OCI-LY7 (cell line): Measurements from ENCODE around the gene CCHCR1. TPM values are rescaled to one million over a fixed set of nuclear protein-coding genes. Genes with fewer than 3 reads are reported as not detected.

Source experiments
- BruUV-seq: library from RNA; stranded (reverse); fragments of 400-500 nt; replicated peaks from 2 replicates; lab custom pipeline; 2021; lab: Mats Ljungman, UMichigan
- CTCF ChIA-PET: fragments of 300-600 bp; sonication (Branson Sonifier 250); formaldehyde crosslinking; loops from one replicate; lab custom pipeline; 2022; ENCODE audit warnings: antibody characterized with exemption; ENCODE audit not compliant: unreplicated experiment; lab: Charles Lee
- POLR2A ChIA-PET: fragments of 300-600 bp; sonication (Branson Sonifier 250); formaldehyde crosslinking; loops from one replicate; lab custom pipeline; 2022; ENCODE audit warnings: antibody characterized with exemption; lab: Charles Lee
- DNase-seq: peaks from one replicate; pipeline ENCODE4 v3.0.0-alpha.2; 2015; ENCODE audit warnings: low spot score
- H2AFZ ChIP-seq: fragments of 200-600 bp; sonication (generic), shearing (Covaris generic); 2 replicates; pipeline ENCODE4 v1.6.1; 2014; ENCODE audit warnings: mild to moderate bottlenecking, antibody characterized with exemption, low read length, moderate library complexity
- H3K27ac ChIP-seq: fragments of 200-600 bp; sonication (generic); 2 replicates; pipeline ENCODE4 v1.5.1; 2014; ENCODE audit warnings: mixed run types, low read depth, mild to moderate bottlenecking, moderate library complexity, low read length, inconsistent platforms; ENCODE audit not compliant: poor library complexity, severe bottlenecking
- H3K36me3 ChIP-seq: fragments of 200-600 bp; sonication (generic); 2 replicates; pipeline ENCODE4 v1.6.1; 2014; ENCODE audit warnings: mild to moderate bottlenecking, antibody characterized with exemption, low read length, moderate library complexity, mixed read lengths; ENCODE audit not compliant: insufficient read depth
- H3K4me1 ChIP-seq: fragments of 200-600 bp; sonication (generic); 2 replicates; pipeline ENCODE4 v1.5.1; 2014; ENCODE audit warnings: mild to moderate bottlenecking, low read length; ENCODE audit not compliant: insufficient read depth, poor library complexity, severe bottlenecking
- H3K4me2 ChIP-seq: fragments of 200-600 bp; sonication (generic); 2 replicates; pipeline ENCODE4 v1.6.1; 2014; ENCODE audit warnings: mild to moderate bottlenecking, low read length
- H3K4me3 ChIP-seq: fragments of 200-600 bp; sonication (generic); 2 replicates; pipeline ENCODE4 v1.5.1; 2014; ENCODE audit warnings: mild to moderate bottlenecking, low read depth, low read length; ENCODE audit not compliant: poor library complexity, severe bottlenecking
- H3K79me2 ChIP-seq: fragments of 200-600 bp; sonication (generic); 2 replicates; pipeline ENCODE4 v1.6.1; 2016; ENCODE audit warnings: low read depth, mild to moderate bottlenecking, low read length, moderate library complexity, mixed read lengths; ENCODE audit not compliant: insufficient read depth
- H3K9me2 ChIP-seq: fragments of 200-600 bp; sonication (generic); 2 replicates; pipeline ENCODE4 v1.6.1; 2016; ENCODE audit warnings: mild to moderate bottlenecking, low read length, mixed read lengths; ENCODE audit not compliant: insufficient read depth
- H3K9me3 ChIP-seq: fragments of 200-600 bp; sonication (generic); 2 replicates; pipeline ENCODE4 v1.6.1; 2014; ENCODE audit warnings: mild to moderate bottlenecking, mixed run types, low read length, mixed read lengths
- H4K20me1 ChIP-seq: fragments of 200-600 bp; sonication (generic); 2 replicates; pipeline ENCODE4 v1.6.1; 2014; ENCODE audit warnings: mild to moderate bottlenecking, antibody characterized with exemption, low read length, moderate library complexity, mixed read lengths; ENCODE audit not compliant: insufficient read depth
- CTCF ChIP-seq: fragments of 200-600 bp; sonication (generic); conservative IDR thresholded peaks from 2 replicates; pipeline ENCODE4 v1.5.1; 2014; ENCODE audit warnings: mild to moderate bottlenecking, antibody characterized with exemption, low read length, moderate library complexity, mixed read lengths
- EZH2phosphoT487 ChIP-seq: fragments of 200-600 bp; sonication (generic); IDR thresholded peaks from 2 replicates; pipeline ENCODE4 v1.6.1; 2018; ENCODE audit warnings: low read depth, borderline replicate concordance, mild to moderate bottlenecking, mixed run types, antibody characterized with exemption, low read length, moderate library complexity, mixed read lengths
- intact Hi-C: fragments of 100-400 bp; cut with micrococcal nuclease; formaldehyde crosslinking; loops from one replicate; pipeline ENCODE4 v1.10.0; 2022; ENCODE audit not compliant: unreplicated experiment
- total RNA-seq, 2 experiments: library from RNA; depleted of rRNA in 1 of 2; stranded (reverse); fragments of >200 nt in 1 of 2; shearing (Covaris generic) in 1 of 2; gene quantifications; 2 replicates each; pipeline ENCODE4 v1.2.3, GENCODE V29; 2014 to 2022

The CCHCR1 gene
- total RNA-seq, 2 experiments from 2014 or later: 23.9 to 33.0 TPM

DNA sequence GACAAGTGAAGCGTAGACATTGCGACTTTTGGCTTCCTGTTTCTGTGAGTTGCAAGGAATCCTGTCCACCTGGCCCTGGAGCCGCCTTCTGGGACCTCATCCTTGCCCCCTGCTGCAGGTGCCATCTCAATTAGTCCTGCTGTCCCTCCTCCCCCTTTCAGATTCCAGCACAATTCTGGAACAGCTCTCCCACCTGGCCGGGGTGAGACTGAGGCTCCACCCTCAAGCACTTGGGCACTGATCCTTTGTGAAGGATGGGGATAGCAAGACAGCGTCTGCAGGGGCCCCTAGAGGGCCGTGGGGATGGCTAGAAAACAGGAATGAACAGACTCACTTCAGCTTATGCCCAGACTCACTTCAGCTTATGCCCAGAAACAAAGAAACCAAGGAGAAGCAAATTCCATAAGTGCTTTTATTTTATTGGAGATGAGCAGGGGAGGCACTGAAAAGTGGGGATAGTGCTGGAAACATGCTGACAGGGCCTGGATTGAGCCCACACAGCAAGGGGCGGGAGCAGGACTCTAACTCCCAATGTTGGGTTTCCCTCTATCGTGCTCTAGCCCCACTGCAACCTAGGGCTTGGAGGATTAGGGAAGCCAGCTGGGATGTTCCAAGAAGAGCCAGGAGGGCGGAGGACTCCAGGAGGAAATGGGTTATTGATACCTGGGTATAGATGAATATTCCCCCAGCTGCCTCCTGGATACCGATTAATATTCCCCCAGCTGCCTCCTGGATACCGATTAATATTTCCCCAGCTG, 46.6 kb downstream of the CCHCR1 start:
- no peaks in the 10 kb centered on the region for H4K20me1 ChIP-seq
- no peaks in the 10 kb centered on the region for H3K9me3 ChIP-seq
- ChIA-PET POLR2A (no interaction called here), CTCF (no interaction called here)
- TF ChIP-seq CTCF: no peak
- no peak for TF ChIP-seq EZH2phosphoT487
- BruUV-seq: no TSS peak
- H3K4me3 ChIP-seq: no peak overlapping the region
- intact Hi-C loops: no loop called here
- H3K4me2 ChIP-seq: no peak overlapping the region
- H3K27ac ChIP-seq: no peak overlapping the region
- no peaks in the 10 kb centered on the region for H3K79me2 ChIP-seq
- H3K36me3 ChIP-seq: no peaks in the 10 kb centered on the region
- H3K4me1 ChIP-seq: no peaks in the 10 kb centered on the region
- H3K9me2 ChIP-seq: no peaks in the 10 kb centered on the region
- DNase-seq: no peak
- no peak overlapping the region for H2AFZ ChIP-seq

DNA sequence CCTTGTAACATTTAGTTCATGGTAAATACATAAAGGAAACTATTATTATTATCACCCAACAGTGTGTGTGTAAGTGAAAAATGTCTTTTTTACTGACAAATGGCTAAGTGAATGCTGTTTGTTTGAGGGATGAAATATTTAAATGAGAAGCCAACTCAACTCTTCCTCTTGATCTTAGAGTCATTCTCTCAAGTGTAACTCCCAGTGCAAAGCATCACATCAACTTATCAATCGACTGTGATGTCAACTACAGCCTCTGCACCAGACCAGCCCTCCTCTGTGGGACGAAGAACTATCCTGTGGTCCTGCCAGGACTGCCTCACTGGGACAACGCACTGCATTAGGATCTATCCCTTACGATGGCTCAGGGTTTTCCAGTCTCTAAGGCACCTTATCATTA, 50.5 kb downstream of the CCHCR1 start:
- TF ChIP-seq CTCF: no peak
- TF ChIP-seq EZH2phosphoT487: no peak
- no peaks in the 10 kb centered on the region for H4K20me1 ChIP-seq
- no peak for DNase-seq
- no TSS peak for BruUV-seq
- H3K27ac ChIP-seq: no peak overlapping the region
- no peaks in the 10 kb centered on the region for H3K9me2 ChIP-seq
- no peak overlapping the region for H2AFZ ChIP-seq
- H3K79me2 ChIP-seq: no peaks in the 10 kb centered on the region
- ChIA-PET POLR2A (no interaction called here), CTCF (no interaction called here)
- H3K4me2 ChIP-seq: no peak overlapping the region
- H3K36me3 ChIP-seq: no peaks in the 10 kb centered on the region
- no peaks in the 10 kb centered on the region for H3K9me3 ChIP-seq
- no peaks in the 10 kb centered on the region for H3K4me1 ChIP-seq
- no peak overlapping the region for H3K4me3 ChIP-seq
- intact Hi-C loops: no loop called here

- no peak overlapping the region for H3K27ac ChIP-seq
- no peaks in the 10 kb centered on the region for H4K20me1 ChIP-seq
- H2AFZ ChIP-seq: no peak overlapping the region
- TF ChIP-seq CTCF: no peak
- TF ChIP-seq EZH2phosphoT487: no peak
- no peaks in the 10 kb centered on the region for H3K36me3 ChIP-seq
- no peak for DNase-seq
- no TSS peak for BruUV-seq
- H3K9me2 ChIP-seq: no peaks in the 10 kb centered on the region
- ChIA-PET CTCF (no interaction called here), POLR2A (no interaction called here)
- H3K9me3 ChIP-seq: no peaks in the 10 kb centered on the region
- no peak overlapping the region for H3K4me2 ChIP-seq
- H3K4me1 ChIP-seq: no peaks in the 10 kb centered on the region
- intact Hi-C loops: no loop called here
- H3K4me3 ChIP-seq: no peak overlapping the region
- H3K79me2 ChIP-seq: no peaks in the 10 kb centered on the region
Measured at GRCh38 chr6:31103136-31103535, 54.5 kb downstream of the CCHCR1 start.
